K562 (cell line): ENCODE measurements around the gene TIGAR. TPM values are rescaled to one million over a fixed set of nuclear protein-coding genes. Genes with fewer than 3 reads are reported as not detected.
A peak's percentile ranks its signal among the peaks of the same experiment; 100 is the strongest.

ENCODE experiments used
- ARHGAP35 ChIP-seq: fragments of 450-650 bp; IDR thresholded peaks from 2 replicates; pipeline ENCODE4 v1.6.1; 2018; ENCODE audit not compliant: partially characterized antibody
- CTBP1 ChIP-seq: fragments of 450-650 bp; IDR thresholded peaks from 2 replicates; pipeline ENCODE4 v1.6.1; 2016; ENCODE audit warnings: borderline replicate concordance
- GABPB1 ChIP-seq: sonication (generic); formaldehyde crosslinking; IDR thresholded peaks from 2 replicates; pipeline ENCODE4 v1.8.0; 2022; ENCODE audit warnings: mild to moderate bottlenecking, missing genetic modification reagents
- MCM5 ChIP-seq: fragments of 450-650 bp; IDR thresholded peaks from 2 replicates; pipeline ENCODE4 v1.6.1; 2016; ENCODE audit warnings: low read depth
- NFXL1 ChIP-seq: fragments of 450-650 bp; formaldehyde crosslinking; IDR thresholded peaks from 2 replicates; pipeline ENCODE4 v1.4.0; 2021; ENCODE audit warnings: mild to moderate bottlenecking
- PHF21A ChIP-seq: fragments of 450-650 bp; IDR thresholded peaks from 2 replicates; pipeline ENCODE4 v1.6.1; 2017; ENCODE audit warnings: low read depth, borderline replicate concordance
- SAP30 ChIP-seq: fragments of 200-600 bp; sonication (generic); IDR thresholded peaks from 2 replicates; pipeline ENCODE4 v1.6.1; 2012; ENCODE audit warnings: borderline replicate concordance, low read depth, mild to moderate bottlenecking, moderate library complexity, low read length, control low read depth, inconsistent platforms; ENCODE audit not compliant: insufficient read depth, poor library complexity, severe bottlenecking
- SLC30A9 ChIP-seq: fragments of 250-450 bp; sonication (Bioruptor Pico); IDR thresholded peaks from 2 replicates; pipeline ENCODE4 v1.8.0; 2022; ENCODE audit warnings: mild to moderate bottlenecking, moderate library complexity
- ZBTB1 ChIP-seq: sonication (generic); formaldehyde crosslinking; IDR thresholded peaks from 2 replicates; pipeline ENCODE4 v1.8.1; 2023; ENCODE audit warnings: missing genetic modification reagents, low read depth, mild to moderate bottlenecking, borderline replicate concordance
- ZFPM2 ChIP-seq: fragments of 250-450 bp; sonication (Bioruptor Pico); IDR thresholded peaks from 2 replicates; pipeline ENCODE4 v1.5.1; 2022; ENCODE audit warnings: mild to moderate bottlenecking
- ZNF124 ChIP-seq: sonication (generic); formaldehyde crosslinking; IDR thresholded peaks from 2 replicates; pipeline ENCODE4 v1.8.1; 2022; ENCODE audit warnings: missing genetic modification reagents
- ZNF24 ChIP-seq: fragments of 450-650 bp; IDR thresholded peaks from 2 replicates; pipeline ENCODE4 v1.6.1; 2016
- ZNF699 ChIP-seq: fragments of 250-450 bp; sonication (Bioruptor Pico); IDR thresholded peaks from 2 replicates; pipeline ENCODE4 v1.8.0; 2021; ENCODE audit warnings: mild to moderate bottlenecking, moderate library complexity; ENCODE audit not compliant: insufficient replicate concordance
- ZNF75A ChIP-seq: fragments of 450-650 bp; formaldehyde crosslinking; IDR thresholded peaks from 2 replicates; pipeline ENCODE4 v1.4.0; 2020; ENCODE audit warnings: mild to moderate bottlenecking
- polyA plus RNA-seq, 8 experiments: library from polyadenylated mRNA; depleted of rRNA in 4 of 8; stranded (reverse) in 5 of 8; unstranded in 3 of 8; fragments of >200 nt; fragmentation: Nextera tagmentation in 2 of 8; fragmentation: Illumina TruSeq in 1 of 8; extraction: Ambion mirVana in 2 of 8; extraction: Trizol in 1 of 8; gene quantifications; 2 replicates each; pipeline versions ENCODE4 v1.2.1 to v1.2.3, GENCODE V29; 2011 to 2014; ENCODE audit warnings: inconsistent platforms in 1 of 8, missing spikeins in 1 of 8
- total RNA-seq, 7 experiments: library from RNA; depleted of rRNA in 6 of 7; stranded (reverse); fragments of >200 nt in 6 of 7; fragmentation: Illumina TruSeq in 2 of 7; extraction: Trizol in 2 of 7; gene quantifications; 2 replicates each; pipeline versions ENCODE4 v1.2.1 to v1.2.3, GENCODE V29; 2011 to 2021; ENCODE audit warnings: low replicate concordance in 1 of 7
- TF ChIP-seq, protein P1 (sequence below), 2 experiments: fragments of 450-650 bp; IDR thresholded peaks; 2 replicates each; pipeline ENCODE4 v1.6.1; 2016
- TF ChIP-seq, protein P2 (sequence below), 2 experiments: fragments of 450-650 bp; IDR thresholded peaks; 2 replicates each; pipeline ENCODE4 v1.6.1; 2016; ENCODE audit warnings: mild to moderate bottlenecking in 2 of 2, borderline replicate concordance in 1 of 2, low read depth in 1 of 2, moderate library complexity in 1 of 2

TIGAR gene
- total and polyA plus RNA-seq, 9 of the 15 experiments (the other 6 are each of a cell fraction or from before 2014, with no cell fraction given), result 0.11 to 1.0 (median 0.53) TPM; not detected in 2

DNA sequence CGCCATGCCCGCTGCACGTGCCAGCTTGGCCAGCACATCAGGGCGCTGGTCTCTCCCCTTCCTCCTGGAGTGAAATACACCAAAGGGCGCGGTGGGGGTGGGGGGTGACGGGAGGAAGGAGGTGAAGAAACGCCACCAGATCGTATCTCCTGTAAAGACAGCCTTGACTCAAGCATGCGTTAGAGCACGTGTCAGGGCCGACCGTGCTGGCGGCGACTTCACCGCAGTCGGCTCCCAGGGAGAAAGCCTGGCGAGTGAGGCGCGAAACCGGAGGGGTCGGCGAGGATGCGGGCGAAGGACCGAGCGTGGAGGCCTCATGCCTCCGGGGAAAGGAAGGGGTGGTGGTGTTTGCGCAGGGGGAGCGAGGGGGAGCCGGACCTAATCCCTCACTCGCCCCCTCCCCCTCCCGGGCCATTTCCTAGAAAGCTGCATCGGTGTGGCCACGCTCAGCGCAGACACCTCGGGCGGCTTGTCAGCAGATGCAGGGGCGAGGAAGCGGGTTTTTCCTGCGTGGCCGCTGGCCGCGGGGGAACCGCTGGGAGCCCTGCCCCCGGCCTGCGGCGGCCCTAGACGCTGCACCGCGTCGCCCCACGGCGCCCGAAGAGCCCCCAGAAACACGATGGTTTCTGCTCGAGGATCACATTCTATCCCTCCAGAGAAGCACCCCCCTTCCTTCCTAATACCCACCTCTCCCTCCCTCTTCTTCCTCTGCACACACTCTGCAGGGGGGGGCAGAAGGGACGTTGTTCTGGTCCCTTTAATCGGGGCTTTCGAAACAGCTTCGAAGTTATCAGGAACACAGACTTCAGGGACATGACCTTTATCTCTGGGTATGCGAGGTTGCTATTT lies 48.4 kb upstream of the TIGAR start (continued):
- TF ChIP-seq CTBP1 (peak; percentile 82; the same call in 1 of the 2 replicates), SLC30A9 (no peak), ZBTB1 (peak; percentile 56; the same call in 1 of the 2 replicates), MCM5 (no peak), SAP30 (no peak), ZNF124 (CRISPR knock-in tag) (no peak), ZNF24 (no peak), NFXL1 (CRISPR knock-in tag) (no peak), PHF21A (no peak), ZNF699 (CRISPR knock-in tag) (no peak), ZNF75A (CRISPR knock-in tag) (no peak), GABPB1 (CRISPR knock-in tag) (no peak), ARHGAP35 (no peak), ZFPM2 (no peak)
- TF ChIP-seq, protein P1, sequence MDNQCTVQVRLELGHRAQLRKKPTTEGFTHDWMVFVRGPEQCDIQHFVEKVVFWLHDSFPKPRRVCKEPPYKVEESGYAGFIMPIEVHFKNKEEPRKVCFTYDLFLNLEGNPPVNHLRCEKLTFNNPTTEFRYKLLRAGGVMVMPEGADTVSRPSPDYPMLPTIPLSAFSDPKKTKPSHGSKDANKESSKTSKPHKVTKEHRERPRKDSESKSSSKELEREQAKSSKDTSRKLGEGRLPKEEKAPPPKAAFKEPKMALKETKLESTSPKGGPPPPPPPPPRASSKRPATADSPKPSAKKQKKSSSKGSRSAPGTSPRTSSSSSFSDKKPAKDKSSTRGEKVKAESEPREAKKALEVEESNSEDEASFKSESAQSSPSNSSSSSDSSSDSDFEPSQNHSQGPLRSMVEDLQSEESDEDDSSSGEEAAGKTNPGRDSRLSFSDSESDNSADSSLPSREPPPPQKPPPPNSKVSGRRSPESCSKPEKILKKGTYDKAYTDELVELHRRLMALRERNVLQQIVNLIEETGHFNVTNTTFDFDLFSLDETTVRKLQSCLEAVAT (IDR thresholded peaks at IDR 0.05), result 0 out of 4 replicates have a peak, but pooled peaks of 1 of the 2 experiments have one; percentile 26
- TF ChIP-seq, protein P2, sequence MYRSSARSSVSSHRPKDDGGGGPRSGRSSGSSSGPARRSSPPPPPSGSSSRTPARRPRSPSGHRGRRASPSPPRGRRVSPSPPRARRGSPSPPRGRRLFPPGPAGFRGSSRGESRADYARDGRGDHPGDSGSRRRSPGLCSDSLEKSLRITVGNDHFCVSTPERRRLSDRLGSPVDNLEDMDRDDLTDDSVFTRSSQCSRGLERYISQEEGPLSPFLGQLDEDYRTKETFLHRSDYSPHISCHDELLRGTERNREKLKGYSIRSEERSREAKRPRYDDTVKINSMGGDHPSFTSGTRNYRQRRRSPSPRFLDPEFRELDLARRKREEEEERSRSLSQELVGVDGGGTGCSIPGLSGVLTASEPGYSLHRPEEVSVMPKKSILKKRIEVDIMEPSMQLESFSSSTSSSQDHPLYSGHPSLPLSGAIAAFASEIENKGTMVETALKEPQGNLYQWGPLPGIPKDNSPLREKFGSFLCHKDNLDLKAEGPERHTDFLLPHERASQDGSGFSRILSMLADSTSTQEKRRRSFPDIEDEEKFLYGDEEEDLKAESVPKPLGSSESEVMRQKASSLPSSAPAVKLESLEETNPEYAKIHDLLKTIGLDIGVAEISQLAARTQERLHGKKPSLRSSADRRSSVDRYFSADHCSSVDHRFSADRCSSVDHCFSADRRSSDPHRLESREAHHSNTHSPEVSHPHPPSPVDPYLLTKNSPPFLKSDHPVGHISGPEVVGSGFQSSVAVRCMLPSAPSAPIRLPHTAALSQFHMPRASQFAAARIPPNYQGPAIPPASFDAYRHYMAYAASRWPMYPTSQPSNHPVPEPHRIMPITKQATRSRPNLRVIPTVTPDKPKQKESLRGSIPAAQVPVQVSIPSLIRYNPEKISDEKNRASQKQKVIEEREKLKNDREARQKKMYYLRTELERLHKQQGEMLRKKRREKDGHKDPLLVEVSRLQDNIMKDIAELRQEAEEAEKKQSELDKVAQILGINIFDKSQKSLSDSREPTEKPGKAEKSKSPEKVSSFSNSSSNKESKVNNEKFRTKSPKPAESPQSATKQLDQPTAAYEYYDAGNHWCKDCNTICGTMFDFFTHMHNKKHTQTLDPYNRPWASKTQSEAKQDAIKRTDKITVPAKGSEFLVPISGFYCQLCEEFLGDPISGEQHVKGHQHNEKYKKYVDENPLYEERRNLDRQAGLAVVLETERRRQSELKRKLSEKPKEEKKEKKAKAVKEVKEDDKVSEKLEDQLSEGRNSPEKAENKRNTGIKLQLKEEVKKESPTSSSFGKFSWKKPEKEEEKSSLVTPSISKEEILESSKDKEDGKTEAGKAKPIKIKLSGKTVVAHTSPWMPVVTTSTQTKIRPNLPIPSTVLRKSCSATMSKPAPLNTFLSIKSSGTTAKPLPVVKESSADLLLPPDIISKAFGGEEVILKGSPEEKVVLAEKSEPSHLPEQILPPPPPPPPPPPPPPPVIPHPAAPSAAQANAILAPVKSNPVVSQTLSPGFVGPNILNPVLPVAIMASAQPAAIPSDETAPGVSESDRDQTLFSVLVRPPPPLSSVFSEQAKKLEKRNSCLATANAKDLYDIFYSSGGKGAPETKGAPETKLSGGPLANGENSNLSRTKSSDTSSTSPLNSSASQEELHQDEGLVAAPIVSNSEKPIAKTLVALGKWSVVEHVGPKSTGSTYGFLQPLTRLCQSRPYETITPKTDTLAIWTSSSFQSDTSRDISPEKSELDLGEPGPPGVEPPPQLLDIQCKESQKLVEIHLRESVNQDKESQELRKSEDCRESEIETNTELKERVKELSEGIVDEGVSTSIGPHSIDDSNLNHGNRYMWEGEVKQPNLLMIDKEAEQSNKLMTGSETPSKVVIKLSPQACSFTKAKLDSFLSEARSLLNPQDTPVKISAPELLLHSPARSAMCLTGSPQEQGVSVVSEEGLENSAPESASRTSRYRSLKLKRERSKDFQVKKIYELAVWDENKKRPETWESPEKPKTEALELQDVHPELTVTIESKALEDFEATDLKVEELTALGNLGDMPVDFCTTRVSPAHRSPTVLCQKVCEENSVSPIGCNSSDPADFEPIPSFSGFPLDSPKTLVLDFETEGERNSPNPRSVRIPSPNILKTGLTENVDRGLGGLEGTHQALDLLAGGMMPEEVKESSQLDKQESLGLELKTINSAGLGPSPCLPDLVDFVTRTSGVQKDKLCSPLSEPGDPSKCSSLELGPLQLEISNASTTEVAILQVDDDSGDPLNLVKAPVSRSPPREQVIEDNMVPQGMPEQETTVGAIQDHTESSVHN (IDR thresholded peaks at IDR 0.05; ENCODE audit: borderline replicate concordance in 1 of 2, low read depth in 1 of 2), result 0 out of 4 replicates have a peak, but pooled peaks of 1 of the 2 experiments have one; percentile 34
